Glutamatergic neuron (in vitro differentiated cells): ENCODE results near the gene CALHM5. TPM values are rescaled to one million over a fixed set of nuclear protein-coding genes. Genes with fewer than 3 reads are reported as not detected.

Source experiments
- DNase-seq: peaks from one replicate; pipeline ENCODE4 v3.0.0; 2022
- H3K27ac Mint-ChIP-seq: one replicate; pipeline ENCODE4 v1.8.0; 2020; ENCODE audit warnings: mild to moderate bottlenecking, mixed read lengths, inconsistent platforms; ENCODE audit not compliant: unreplicated experiment
- H3K27me3 Mint-ChIP-seq: one replicate; pipeline ENCODE4 v1.8.0; 2020; ENCODE audit warnings: mild to moderate bottlenecking, moderate library complexity, mixed read lengths, inconsistent platforms; ENCODE audit not compliant: unreplicated experiment
- H3K36me3 Mint-ChIP-seq: one replicate; pipeline ENCODE4 v1.8.0; 2020; ENCODE audit warnings: mild to moderate bottlenecking, mixed read lengths, inconsistent platforms; ENCODE audit not compliant: unreplicated experiment
- H3K4me1 Mint-ChIP-seq: one replicate; pipeline ENCODE4 v1.8.0; 2020; ENCODE audit warnings: mild to moderate bottlenecking, low read depth, mixed read lengths, inconsistent platforms; ENCODE audit not compliant: unreplicated experiment
- H3K4me3 Mint-ChIP-seq: one replicate; pipeline ENCODE4 v1.8.0; 2020; ENCODE audit warnings: mild to moderate bottlenecking, mixed read lengths, inconsistent platforms; ENCODE audit not compliant: unreplicated experiment
- H3K9me3 Mint-ChIP-seq: one replicate; pipeline ENCODE4 v1.8.0; 2020; ENCODE audit warnings: mild to moderate bottlenecking, moderate library complexity, mixed read lengths, inconsistent platforms; ENCODE audit not compliant: unreplicated experiment
- CTCF ChIP-seq: fragments of 200-600 bp; sonication (generic); IDR thresholded peaks from one replicate; pipeline ENCODE4 v1.5.0; 2021; ENCODE audit not compliant: partially characterized antibody, unreplicated experiment
- total RNA-seq: library from RNA; stranded (reverse); fragmentation: NEBNext Ultra II Directional; extraction: Animal tissue kit (Norgen Biotek cat#: 25700); gene quantifications from one replicate; pipeline ENCODE4 v1.2.1, GENCODE V29; 2021; ENCODE audit not compliant: unreplicated experiment

CALHM5 gene
- total RNA-seq, 1 donor from 2014 or later, result 0.10 TPM

DNA sequence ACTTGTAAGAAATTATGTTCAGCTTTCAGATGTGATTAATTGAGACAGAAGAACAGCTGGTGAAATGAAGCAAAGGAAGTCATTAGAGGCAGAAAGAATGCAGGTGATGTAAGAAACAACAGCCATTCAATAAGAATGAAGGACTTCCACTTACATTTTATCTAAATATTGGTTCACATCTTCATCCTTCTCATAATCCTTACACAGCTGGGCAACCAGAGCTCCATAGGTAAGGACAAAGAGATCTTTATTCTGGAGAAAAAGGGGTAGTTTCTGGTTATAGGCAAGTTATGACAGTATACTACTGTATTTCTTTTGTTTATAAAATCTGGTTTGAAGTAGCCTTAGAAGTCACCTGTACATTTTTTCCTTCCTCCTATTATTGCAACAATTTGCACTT is 31.7 kb downstream of the CALHM5 start:
- H3K4me3 Mint-ChIP-seq, result no peak overlapping the region
- H3K9me3 Mint-ChIP-seq, result no peaks in the 10 kb centered on the region
- H3K27me3 Mint-ChIP-seq, result no peaks in the 10 kb centered on the region
- no peak for TF ChIP-seq CTCF
- H3K27ac Mint-ChIP-seq, result no peak overlapping the region
- no peaks in the 10 kb centered on the region for H3K4me1 Mint-ChIP-seq
- no peak for DNase-seq
- no peaks in the 10 kb centered on the region for H3K36me3 Mint-ChIP-seq

DNA sequence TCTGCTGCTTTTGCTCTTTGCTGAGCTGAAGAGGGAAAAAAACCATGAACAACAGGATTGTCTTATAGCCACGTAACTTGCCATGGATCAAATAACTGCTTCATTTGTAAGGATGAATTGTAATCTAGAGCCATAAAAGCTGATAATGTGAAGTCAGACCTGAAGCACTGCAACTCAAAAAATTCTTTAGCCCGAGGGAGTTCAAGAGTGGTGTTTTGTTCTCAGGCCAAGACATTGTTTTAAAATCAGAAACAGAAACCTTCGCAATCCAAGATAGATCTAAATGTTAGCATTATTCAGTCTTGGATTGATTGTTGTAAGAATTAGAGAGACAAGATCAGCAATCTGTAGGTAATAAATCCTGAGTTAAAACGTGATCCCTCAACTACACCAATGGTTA is 34.2 kb downstream of the CALHM5 start, which contains the start of gene TRAPPC3L:
TRAPPC3L (minus strand) TSS at position 34 of the 400 bp plus-strand sequence. CDS start 170 bp downstream, outside the sequence.
- Mint-ChIP-seq H3K4me3 (no peak within 1 kb of the TSS), H3K9me3 (no peaks in the 10 kb centered on the region), H3K36me3 (no peaks in the 10 kb centered on the region), H3K4me1 (no peaks in the 10 kb centered on the region), H3K27me3 (no peaks in the 10 kb centered on the region), H3K27ac (no peak within 1 kb of the TSS)
- TF ChIP-seq CTCF, result no peak
- DNase-seq, result no peak

DNA sequence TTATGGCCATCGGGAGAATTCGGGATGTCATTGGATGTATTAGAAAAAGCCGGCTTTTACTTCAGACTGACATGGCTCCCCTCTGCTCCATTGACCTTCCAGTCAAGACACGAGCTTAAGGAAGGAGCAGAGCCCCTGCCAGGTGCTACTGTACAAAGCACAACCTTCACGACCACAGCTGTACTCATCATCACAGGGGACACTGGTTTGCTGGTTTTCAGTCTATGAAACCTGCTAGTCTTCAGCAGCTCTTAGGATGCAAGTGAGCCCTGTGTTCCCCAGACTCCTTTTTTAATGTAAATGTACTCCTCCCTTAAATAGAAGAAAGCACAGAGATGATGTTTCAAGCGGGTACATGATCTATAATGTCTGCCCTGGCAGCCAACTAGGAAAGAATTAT is 35.9 kb downstream of the CALHM5 start:
- no peak for DNase-seq
- H3K27me3 Mint-ChIP-seq, result no peaks in the 10 kb centered on the region
- TF ChIP-seq CTCF, result no peak
- no peak overlapping the region for H3K27ac Mint-ChIP-seq
- no peaks in the 10 kb centered on the region for H3K9me3 Mint-ChIP-seq
- H3K36me3 Mint-ChIP-seq, result no peaks in the 10 kb centered on the region
- no peaks in the 10 kb centered on the region for H3K4me1 Mint-ChIP-seq
- no peak overlapping the region for H3K4me3 Mint-ChIP-seq

DNA sequence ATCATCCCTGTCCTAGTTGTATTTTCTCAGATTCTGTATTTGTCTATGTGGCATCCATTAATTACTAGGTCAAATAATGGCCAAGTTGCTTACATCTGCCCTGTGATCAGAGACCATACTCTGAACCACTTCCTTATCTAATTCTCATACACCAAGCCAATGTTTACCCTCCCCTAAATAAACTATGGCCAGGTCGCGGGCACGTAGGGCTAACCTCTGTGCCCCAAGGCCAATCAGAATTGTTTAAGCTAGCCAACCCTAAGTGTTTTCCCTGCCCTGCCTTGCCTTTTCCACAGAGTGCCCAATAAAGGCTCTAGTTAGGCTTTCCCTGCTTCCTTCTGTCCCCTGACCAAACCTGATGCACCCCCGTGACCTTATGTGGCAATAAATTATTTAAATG is 39.4 kb downstream of the CALHM5 start:
- Mint-ChIP-seq H3K36me3 (no peaks in the 10 kb centered on the region), H3K4me1 (no peaks in the 10 kb centered on the region), H3K9me3 (no peaks in the 10 kb centered on the region), H3K27ac (no peak overlapping the region), H3K27me3 (no peaks in the 10 kb centered on the region), H3K4me3 (no peak overlapping the region)
- DNase-seq, result no peak
- no peak for TF ChIP-seq CTCF

GRCh38 chr6:116553451-116553850 is 42.0 kb downstream of the CALHM5 start, which contains the start of gene CALHM4:
Gene CALHM4 (plus strand): TSS chr6:116553751. CDS start chr6:116553794, 43 bp downstream.
- Mint-ChIP-seq H3K27ac (no peak within 1 kb of the TSS), H3K9me3 (no peaks in the 10 kb centered on the region), H3K4me1 (no peaks in the 10 kb centered on the region), H3K36me3 (no peaks in the 10 kb centered on the region), H3K27me3 (peaks cover 2% of the 10 kb centered on the region), H3K4me3 (no peak within 1 kb of the TSS)
- no peak for DNase-seq
- no peak for TF ChIP-seq CTCF
